Neural crest cell (in vitro differentiated cells): ENCODE results near the gene HIP1R. TPM values are rescaled to one million over a fixed set of nuclear protein-coding genes. Genes with fewer than 3 reads are reported as not detected.

Experiments
- DNase-seq: peaks from one replicate; pipeline ENCODE4 v3.0.0; 2021; ENCODE audit warnings: low read depth, mixed read lengths, low spot score
- H3K27ac Mint-ChIP-seq: one replicate; pipeline ENCODE4 v1.8.0; 2021; ENCODE audit warnings: mild to moderate bottlenecking, mixed read lengths; ENCODE audit not compliant: unreplicated experiment
- H3K27me3 Mint-ChIP-seq: 2 replicates; pipeline ENCODE4 v1.8.0; 2021; ENCODE audit warnings: low read depth, mild to moderate bottlenecking, mixed read lengths
- H3K36me3 Mint-ChIP-seq: 2 replicates; pipeline ENCODE4 v1.8.0; 2021; ENCODE audit warnings: low read depth, mild to moderate bottlenecking, mixed read lengths
- H3K4me1 Mint-ChIP-seq: 2 replicates; pipeline ENCODE4 v1.8.0; 2021; ENCODE audit warnings: mixed read lengths
- H3K4me3 Mint-ChIP-seq: one replicate; pipeline ENCODE4 v1.8.0; 2021; ENCODE audit warnings: mild to moderate bottlenecking, mixed read lengths
- H3K9me3 Mint-ChIP-seq: 2 replicates; pipeline ENCODE4 v1.8.0; 2021; ENCODE audit warnings: mixed read lengths
- total RNA-seq: library from RNA; stranded (reverse); gene quantifications from 2 replicates; pipeline ENCODE4 v1.2.1, GENCODE V29; 2021
- TF ChIP-seq, protein P1 (sequence below): fragments of 200-600 bp; sonication (generic); conservative IDR thresholded peaks from 2 replicates; pipeline ENCODE4 v1.5.0; 2021; ENCODE audit warnings: antibody characterized with exemption, mild to moderate bottlenecking

The HIP1R gene
- total RNA-seq, 1 donor from 2014 or later: 23.2 TPM

GRCh38 chr12:122823429-122823828, 11.8 kb upstream of the HIP1R start:
- peaks cover 13% of the 10 kb centered on the region for H3K27me3 Mint-ChIP-seq
- DNase-seq: no peak
- H3K9me3 Mint-ChIP-seq: no peaks in the 10 kb centered on the region
- no peak overlapping the region for H3K4me3 Mint-ChIP-seq
- H3K4me1 Mint-ChIP-seq: peaks cover 15% of the 10 kb centered on the region
- H3K27ac Mint-ChIP-seq: no peak overlapping the region
- no peaks in the 10 kb centered on the region for H3K36me3 Mint-ChIP-seq
- TF ChIP-seq, protein P1, sequence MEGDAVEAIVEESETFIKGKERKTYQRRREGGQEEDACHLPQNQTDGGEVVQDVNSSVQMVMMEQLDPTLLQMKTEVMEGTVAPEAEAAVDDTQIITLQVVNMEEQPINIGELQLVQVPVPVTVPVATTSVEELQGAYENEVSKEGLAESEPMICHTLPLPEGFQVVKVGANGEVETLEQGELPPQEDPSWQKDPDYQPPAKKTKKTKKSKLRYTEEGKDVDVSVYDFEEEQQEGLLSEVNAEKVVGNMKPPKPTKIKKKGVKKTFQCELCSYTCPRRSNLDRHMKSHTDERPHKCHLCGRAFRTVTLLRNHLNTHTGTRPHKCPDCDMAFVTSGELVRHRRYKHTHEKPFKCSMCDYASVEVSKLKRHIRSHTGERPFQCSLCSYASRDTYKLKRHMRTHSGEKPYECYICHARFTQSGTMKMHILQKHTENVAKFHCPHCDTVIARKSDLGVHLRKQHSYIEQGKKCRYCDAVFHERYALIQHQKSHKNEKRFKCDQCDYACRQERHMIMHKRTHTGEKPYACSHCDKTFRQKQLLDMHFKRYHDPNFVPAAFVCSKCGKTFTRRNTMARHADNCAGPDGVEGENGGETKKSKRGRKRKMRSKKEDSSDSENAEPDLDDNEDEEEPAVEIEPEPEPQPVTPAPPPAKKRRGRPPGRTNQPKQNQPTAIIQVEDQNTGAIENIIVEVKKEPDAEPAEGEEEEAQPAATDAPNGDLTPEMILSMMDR: no peak

DNA sequence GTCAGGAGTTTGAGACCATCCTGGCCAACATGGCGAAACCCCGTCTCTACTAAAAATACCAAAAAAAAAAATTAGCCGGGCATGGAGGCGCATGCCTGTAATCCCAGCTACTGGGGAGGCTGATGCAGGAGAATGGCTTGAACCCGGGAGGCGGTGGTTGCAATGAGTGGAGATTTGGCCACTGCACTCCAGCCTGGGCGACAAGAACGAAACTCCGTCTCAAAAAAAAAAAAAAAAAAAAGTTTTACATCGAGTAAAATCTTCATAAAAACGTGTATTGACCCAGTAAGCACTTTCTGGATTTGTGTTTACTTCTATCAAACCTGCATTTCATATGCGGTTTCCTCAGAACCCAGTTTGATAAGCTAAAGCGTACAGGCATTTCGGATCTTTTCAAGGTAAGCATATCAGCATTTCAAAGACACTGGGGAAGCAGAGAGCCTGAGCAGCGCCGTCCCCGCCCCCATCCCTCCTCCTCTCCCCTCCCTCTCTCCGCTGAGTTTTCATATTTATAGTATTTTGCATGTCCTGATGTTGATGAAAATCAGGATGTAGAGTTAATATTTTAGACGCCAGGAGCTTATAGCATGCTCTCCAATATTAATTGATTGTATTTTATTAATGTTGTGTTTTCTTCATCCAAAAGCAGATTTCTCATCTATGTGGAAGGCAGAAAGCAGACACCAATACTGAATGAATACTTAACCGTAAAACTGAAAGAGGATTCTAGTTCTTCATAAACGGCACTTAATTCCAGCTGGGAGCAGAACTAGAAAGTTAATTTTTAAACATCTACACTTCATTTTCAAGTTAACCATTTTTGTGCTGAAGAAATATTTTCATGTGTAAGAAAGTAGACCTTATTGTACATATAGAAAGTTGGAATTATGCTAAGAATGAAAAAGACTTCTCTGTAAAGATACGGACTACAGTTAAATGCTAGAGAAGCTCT, 9.2 kb upstream of the HIP1R start:
- Mint-ChIP-seq H3K4me1 (peaks cover 15% of the 10 kb centered on the region), H3K4me3 (peak overlapping the region; percentile 61), H3K27ac (no peak overlapping the region), H3K36me3 (no peaks in the 10 kb centered on the region), H3K9me3 (no peaks in the 10 kb centered on the region), H3K27me3 (peaks cover 25% of the 10 kb centered on the region)
- TF ChIP-seq, protein P1: no peak
- no peak for DNase-seq

DNA sequence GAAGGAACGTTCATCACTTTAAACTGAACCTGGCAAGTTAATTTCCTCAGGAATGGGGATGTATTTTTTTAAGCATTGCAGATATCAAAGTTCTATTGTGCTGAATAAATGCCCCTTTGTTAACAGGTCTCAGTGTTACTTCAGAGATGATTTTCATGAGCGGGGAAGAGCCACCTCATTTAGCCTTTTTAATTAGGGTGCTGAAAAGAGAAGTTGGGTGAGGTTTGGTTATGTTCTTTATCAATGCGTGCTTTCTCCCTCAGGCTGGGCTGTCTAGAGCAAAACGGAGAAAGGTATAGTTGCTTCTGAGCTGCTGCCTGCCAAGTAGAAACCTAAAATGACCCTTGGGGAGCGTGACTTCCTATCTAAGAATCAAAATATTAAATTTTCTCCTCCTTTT, 8.0 kb upstream of the HIP1R start:
- TF ChIP-seq, protein P1: no peak
- no peak for DNase-seq
- Mint-ChIP-seq H3K36me3 (no peaks in the 10 kb centered on the region), H3K27ac (no peak overlapping the region), H3K4me3 (no peak overlapping the region), H3K27me3 (peaks cover 25% of the 10 kb centered on the region), H3K4me1 (peaks cover 15% of the 10 kb centered on the region), H3K9me3 (no peaks in the 10 kb centered on the region)

GRCh38 chr12:122830517-122831214, 4.6 kb upstream of the HIP1R start:
- no peak overlapping the region for H3K27ac Mint-ChIP-seq
- DNase-seq: no peak

More at GRCh38 chr12:122830517-122831214, 4.6 kb upstream of the HIP1R start:
- no peaks in the 10 kb centered on the region for H3K9me3 Mint-ChIP-seq
- TF ChIP-seq, protein P1: no peak
- H3K27me3 Mint-ChIP-seq: peaks cover 39% of the 10 kb centered on the region
- peaks cover 29% of the 10 kb centered on the region for H3K4me1 Mint-ChIP-seq
- peak overlapping the region; percentile 24 for H3K4me3 Mint-ChIP-seq
- H3K36me3 Mint-ChIP-seq: no peaks in the 10 kb centered on the region
